KMS-11 (cell line): ENCODE data around the gene SPATC1L.

ENCODE experiments used
- H2AFZ ChIP-seq: fragments of 200-600 bp; sonication (generic); 2 replicates; pipeline ENCODE4 v1.6.1; 2016; ENCODE audit warnings: antibody characterized with exemption, mixed run types, low read depth
- H3K27ac ChIP-seq: fragments of 200-600 bp; sonication (generic); 2 replicates; pipeline ENCODE4 v1.6.1; 2016; ENCODE audit warnings: mild to moderate bottlenecking, mixed run types
- H3K27me3 ChIP-seq: fragments of 200-600 bp; sonication (generic); 2 replicates; pipeline ENCODE4 v1.6.1; 2017; ENCODE audit warnings: mild to moderate bottlenecking, low read depth, mixed run types, moderate library complexity; ENCODE audit not compliant: insufficient read depth
- H3K36me3 ChIP-seq: fragments of 200-600 bp; sonication (generic); 2 replicates; pipeline ENCODE4 v1.6.1; 2017; ENCODE audit warnings: mild to moderate bottlenecking, mixed run types; ENCODE audit not compliant: insufficient read depth
- H3K4me1 ChIP-seq: fragments of 200-600 bp; sonication (generic); 2 replicates; pipeline ENCODE4 v1.6.1; 2016; ENCODE audit warnings: mild to moderate bottlenecking, low read depth, mixed run types; ENCODE audit not compliant: poor library complexity, severe bottlenecking
- H3K4me2 ChIP-seq: fragments of 200-600 bp; sonication (generic); 2 replicates; pipeline ENCODE4 v1.7.0; 2016; ENCODE audit warnings: mild to moderate bottlenecking, mixed run types
- H3K4me3 ChIP-seq: fragments of 200-600 bp; sonication (generic); IDR thresholded peaks from 2 replicates; pipeline ENCODE4 v1.6.1; 2017; ENCODE audit warnings: low read depth, low read length, mixed read lengths; ENCODE audit not compliant: insufficient read depth
- H3K79me2 ChIP-seq: fragments of 200-600 bp; sonication (generic); 2 replicates; pipeline ENCODE4 v1.6.1; 2016; ENCODE audit warnings: low read depth, mixed run types; ENCODE audit not compliant: insufficient read depth
- H3K9ac ChIP-seq: fragments of 200-600 bp; sonication (generic); 2 replicates; pipeline ENCODE4 v1.6.1; 2016; ENCODE audit warnings: mild to moderate bottlenecking, mixed run types
- H4K20me1 ChIP-seq: fragments of 200-600 bp; sonication (generic); 2 replicates; pipeline ENCODE4 v1.6.1; 2016; ENCODE audit warnings: mild to moderate bottlenecking, mixed run types; ENCODE audit not compliant: insufficient read depth
- CTCF ChIP-seq: fragments of 200-600 bp; sonication (generic); conservative IDR thresholded peaks from 2 replicates; pipeline ENCODE4 v1.6.1; 2017; ENCODE audit warnings: low read depth, mild to moderate bottlenecking, antibody characterized with exemption, low read length, moderate library complexity, mixed read lengths

The SPATC1L gene

GRCh38 chr21:46122758-46123683 is 61.2 kb downstream of the SPATC1L start:
- no peak overlapping the region for H2AFZ ChIP-seq
- no peaks in the 10 kb centered on the region for H3K4me1 ChIP-seq
- no peak for TF ChIP-seq CTCF
- no peak overlapping the region for H3K9ac ChIP-seq
- no peak overlapping the region for H3K4me3 ChIP-seq
- no peaks in the 10 kb centered on the region for H4K20me1 ChIP-seq
- no peaks in the 10 kb centered on the region for H3K36me3 ChIP-seq
- H3K27me3 ChIP-seq, result peaks cover 40% of the 10 kb centered on the region
- no peaks in the 10 kb centered on the region for H3K79me2 ChIP-seq
- H3K27ac ChIP-seq, result no peak overlapping the region
- H3K4me2 ChIP-seq, result no peak overlapping the region

GRCh38 chr21:46122237-46122671 is 62.0 kb downstream of the SPATC1L start:
- no peak for TF ChIP-seq CTCF
- Histone ChIP-seq H3K4me2 (no peak overlapping the region), H2AFZ (no peak overlapping the region), H3K4me3 (no peak overlapping the region), H3K4me1 (no peaks in the 10 kb centered on the region), H3K79me2 (no peaks in the 10 kb centered on the region), H3K27ac (no peak overlapping the region), H4K20me1 (no peaks in the 10 kb centered on the region), H3K36me3 (no peaks in the 10 kb centered on the region), H3K27me3 (peaks cover 45% of the 10 kb centered on the region), H3K9ac (no peak overlapping the region)

GRCh38 chr21:46121286-46122221 is 62.7 kb downstream of the SPATC1L start:
- Histone ChIP-seq H3K79me2 (no peaks in the 10 kb centered on the region), H3K9ac (no peak overlapping the region), H2AFZ (no peak overlapping the region), H4K20me1 (no peaks in the 10 kb centered on the region), H3K4me2 (no peak overlapping the region), H3K4me3 (no peak overlapping the region), H3K36me3 (no peaks in the 10 kb centered on the region), H3K27me3 (peaks cover 49% of the 10 kb centered on the region), H3K4me1 (no peaks in the 10 kb centered on the region), H3K27ac (no peak overlapping the region)
- no peak for TF ChIP-seq CTCF

GRCh38 chr21:46120301-46121285 is 63.7 kb downstream of the SPATC1L start:
- Histone ChIP-seq H3K9ac (no peak overlapping the region), H3K27ac (no peak overlapping the region), H3K4me1 (no peaks in the 10 kb centered on the region), H3K36me3 (no peaks in the 10 kb centered on the region), H4K20me1 (no peaks in the 10 kb centered on the region), H2AFZ (no peak overlapping the region), H3K27me3 (peaks cover 58% of the 10 kb centered on the region), H3K4me3 (no peak overlapping the region), H3K4me2 (no peak overlapping the region), H3K79me2 (no peaks in the 10 kb centered on the region)
- TF ChIP-seq CTCF, result no peak
